Endothelial cell of umbilical vein (primary cell): ENCODE results near the gene UBB.
"Not testable (repeated sequence)": the region's sequence is repeated elsewhere in the genome, so short reads cannot be mapped to it uniquely, and the experiment has no call there.

ENCODE experiments used
- FOS ChIP-seq: IDR thresholded peaks from 2 replicates; pipeline ENCODE4 v1.6.1; 2011; ENCODE audit warnings: mild to moderate bottlenecking, low read length, moderate library complexity, borderline replicate concordance; ENCODE audit not compliant: insufficient read depth
- POLR2A ChIP-seq: IDR thresholded peaks from 2 replicates; pipeline ENCODE4 v1.6.1; 2012; ENCODE audit warnings: low read depth, mild to moderate bottlenecking, control low read depth, low read length
- TF ChIP-seq, protein P1 (sequence below), 2 donors: IDR thresholded peaks; 1 replicate in 1 of 2; 2 replicates in 1 of 2; pipeline ENCODE4 v1.5.1; 2011; ENCODE audit warnings: low read length in 2 of 2, mild to moderate bottlenecking in 2 of 2, moderate library complexity in 2 of 2, control low read depth in 1 of 2, inconsistent platforms in 1 of 2, low read depth in 1 of 2; ENCODE audit not compliant: insufficient read depth in 1 of 2; ENCODE audit errors: extremely low read depth in 1 of 2

DNA sequence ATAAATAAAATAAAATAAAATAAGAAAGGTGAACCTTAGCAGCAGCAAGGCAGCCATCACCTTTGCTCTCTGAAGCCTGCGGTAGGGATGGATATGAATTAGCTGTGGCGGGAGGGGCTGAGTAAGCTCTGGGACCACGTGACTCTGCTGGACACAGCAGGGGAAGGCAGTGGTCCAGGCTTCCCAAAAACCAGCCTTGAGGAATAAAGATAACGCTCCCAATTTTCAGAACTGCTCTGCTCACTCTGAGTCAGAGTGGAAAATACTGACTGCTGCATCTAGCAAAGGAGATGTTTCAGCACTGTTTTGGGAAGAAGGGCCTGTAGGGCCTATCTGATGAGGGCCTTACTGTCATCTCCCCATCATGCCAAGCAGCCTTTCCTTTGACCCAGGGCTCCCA, 15.0 kb downstream of the UBB start:
- TF ChIP-seq FOS, POLR2A: not testable (repeated sequence)
- TF ChIP-seq, protein P1, sequence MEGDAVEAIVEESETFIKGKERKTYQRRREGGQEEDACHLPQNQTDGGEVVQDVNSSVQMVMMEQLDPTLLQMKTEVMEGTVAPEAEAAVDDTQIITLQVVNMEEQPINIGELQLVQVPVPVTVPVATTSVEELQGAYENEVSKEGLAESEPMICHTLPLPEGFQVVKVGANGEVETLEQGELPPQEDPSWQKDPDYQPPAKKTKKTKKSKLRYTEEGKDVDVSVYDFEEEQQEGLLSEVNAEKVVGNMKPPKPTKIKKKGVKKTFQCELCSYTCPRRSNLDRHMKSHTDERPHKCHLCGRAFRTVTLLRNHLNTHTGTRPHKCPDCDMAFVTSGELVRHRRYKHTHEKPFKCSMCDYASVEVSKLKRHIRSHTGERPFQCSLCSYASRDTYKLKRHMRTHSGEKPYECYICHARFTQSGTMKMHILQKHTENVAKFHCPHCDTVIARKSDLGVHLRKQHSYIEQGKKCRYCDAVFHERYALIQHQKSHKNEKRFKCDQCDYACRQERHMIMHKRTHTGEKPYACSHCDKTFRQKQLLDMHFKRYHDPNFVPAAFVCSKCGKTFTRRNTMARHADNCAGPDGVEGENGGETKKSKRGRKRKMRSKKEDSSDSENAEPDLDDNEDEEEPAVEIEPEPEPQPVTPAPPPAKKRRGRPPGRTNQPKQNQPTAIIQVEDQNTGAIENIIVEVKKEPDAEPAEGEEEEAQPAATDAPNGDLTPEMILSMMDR (IDR thresholded peaks at IDR 0.05; ENCODE audit: extremely low read depth in 1 of 2, insufficient read depth in 1 of 2, low read depth in 1 of 2, low read length in 2 of 2): not testable (repeated sequence)
